Heart right ventricle (tissue), 16 donors: ENCODE results near the gene ATG10. TPM values are rescaled to one million over a fixed set of nuclear protein-coding genes. Genes with fewer than 3 reads are reported as not detected.
A peak's percentile ranks its signal among the peaks of the same experiment; 100 is the strongest.

Experiments
- ATAC-seq, 8 donors: fragments of 200-7000 bp; cut with Tn5 transposase; one replicate each; pipeline ENCODE4 v1.9.1; 2020; ENCODE audit warnings: mild to moderate bottlenecking in 8 of 8, moderate library complexity in 8 of 8, moderate number of reproducible peaks in 1 of 8
- DNase-seq, 2 donors: peaks; one replicate each; pipeline ENCODE4 v3.0.0-alpha.2; 2020
- H3K27ac ChIP-seq, 10 donors: fragments of 200-600 bp; sonication (generic) in 2 of 10; one replicate each; pipeline versions ENCODE4 v1.5.0 to v1.8.0; 2020 to 2022; ENCODE audit warnings: mild to moderate bottlenecking in 3 of 10
- H3K27me3 ChIP-seq, 7 donors: fragments of 200-600 bp; one replicate each; pipeline ENCODE4 v1.8.0; 2021 to 2022; ENCODE audit warnings: mild to moderate bottlenecking in 2 of 7
- H3K36me3 ChIP-seq, 9 donors: fragments of 200-600 bp; sonication (generic) in 1 of 9; one replicate each; pipeline versions ENCODE4 v1.5.0 to v1.8.0; 2020 to 2022; ENCODE audit warnings: mild to moderate bottlenecking in 2 of 9
- H3K4me1 ChIP-seq, 9 donors: fragments of 200-600 bp; sonication (generic) in 1 of 9; one replicate each; pipeline versions ENCODE4 v1.5.0 to v1.8.0; 2020 to 2022; ENCODE audit warnings: mild to moderate bottlenecking in 4 of 9
- H3K4me3 ChIP-seq, 10 donors: fragments of 200-600 bp; sonication (generic) in 2 of 10; one replicate each; pipeline versions ENCODE4 v1.5.0 to v1.8.0; 2020 to 2022; ENCODE audit warnings: mild to moderate bottlenecking in 7 of 10, moderate library complexity in 2 of 10
- H3K9me3 ChIP-seq, 11 donors: fragments of 200-600 bp in 10 of 11; sonication (generic) in 2 of 11; one replicate each; pipeline versions ENCODE4 v1.5.0 to v1.8.0; 2013 to 2022; ENCODE audit warnings: mild to moderate bottlenecking in 2 of 11, control low read depth in 1 of 11, moderate library complexity in 1 of 11
- CTCF ChIP-seq, 9 donors: fragments of 200-600 bp; sonication (generic) in 2 of 9; IDR thresholded peaks; one replicate each; pipeline versions ENCODE4 v1.5.0 to v1.8.0; 2021 to 2022; ENCODE audit warnings: antibody characterized with exemption in 9 of 9, mild to moderate bottlenecking in 5 of 9, moderate library complexity in 1 of 9
- WGBS, 2 donors: extraction: QIAGEN DNeasy Blood & Tissue Kit; methylation state at CpG; one replicate each; pipeline ENCODE4 v1.1.7; 2013; ENCODE audit warnings: inconsistent platforms in 1 of 2; 5-methylcytosine and 5-hydroxymethylcytosine counted together
- intact Hi-C, 10 donors: fragments of 100-400 bp; cut with DNase I; formaldehyde crosslinking; loops; one replicate each; pipeline versions ENCODE4 v1.11.1 to v1.14.2; 2022
- polyA plus RNA-seq, 2 donors: library from polyadenylated mRNA; stranded (reverse); fragments of 200-250 nt; gene quantifications; one replicate each; pipeline ENCODE4 v1.2.3, GENCODE V29; 2013
- total RNA-seq, 10 donors: library from RNA; stranded (reverse); fragmentation: NEBNext Ultra II Directional in 3 of 10; extraction: Animal tissue kit (Norgen Biotek cat#: 25700) in 3 of 10; gene quantifications; one replicate each; pipeline versions ENCODE4 v1.2.1 to v1.2.4, GENCODE V29; 2021 to 2023
- donor health status: Arrhythmogenic right ventricular cardiomyopathy.
- donor health status: ischemic (EF 13 %, LVEDD 7.1; RV severe dilation, severe dysfunction).
- donor health status: healthy with polysubstance abuse.
- donor health status: DM: no; HTN: yes; CAD: no.
- donor health status: DM: no; HTN: no; CAD: no.
- donor health status: ischemic (EF 25% LVEDD 6.9; RV normal size, moderate dysfunction).
- donor health status: ischemic (EF 25% LVEDD 5.7; RV mildly dilated, moderate dysfunction).
- donor health status: healthy.
- donor health status: DM: yes; HTN: yes; CAD: no.
- donor health status: Ischemic cardiomyopathy.
- donor health status: ischemic (EF 35%, LVEDD 5.7; RV mildly dilated, moderate dysfunction).
- donor health status: nonischemic (EF 11% LVEDD 7.7; RV severe dilation, severe dysfunction).
- donor health status: DM: yes; HTN: yes; CAD: no.
- donor health status: PGD.
- donor health status: ischemic (EF 29% LVEDD 5.4; RV normal size, mild dysfunction).
- donor health status: nonischemic (EF 23%, LVEDD 6.1; RV moderate dilation, normal function).

Gene ATG10
- total and polyA plus RNA-seq, 12 donors = 4.6 to 8.0 (median 6.3) TPM

GRCh38 chr5:82290005-82290404 lies 318.2 kb downstream of the ATG10 start:
- Histone ChIP-seq H3K9me3 (no peaks in the 10 kb centered on the region), H3K36me3 (no peaks in the 10 kb centered on the region), H3K27ac (no peak overlapping the region), H3K4me1 (peaks cover 0 to 11% (median 0%) of the 10 kb centered on the region in 9 donors), H3K27me3 (no peaks in the 10 kb centered on the region), H3K4me3 (no peak overlapping the region)
- WGBS, 2 donors = 88% methylated on average over 2 of the region's 2 CpGs
- intact Hi-C loops = no loop called here
- no peak for DNase-seq
- ATAC-seq = no peak
- no peak for TF ChIP-seq CTCF (IDR thresholded peaks at IDR 0.05)

DNA sequence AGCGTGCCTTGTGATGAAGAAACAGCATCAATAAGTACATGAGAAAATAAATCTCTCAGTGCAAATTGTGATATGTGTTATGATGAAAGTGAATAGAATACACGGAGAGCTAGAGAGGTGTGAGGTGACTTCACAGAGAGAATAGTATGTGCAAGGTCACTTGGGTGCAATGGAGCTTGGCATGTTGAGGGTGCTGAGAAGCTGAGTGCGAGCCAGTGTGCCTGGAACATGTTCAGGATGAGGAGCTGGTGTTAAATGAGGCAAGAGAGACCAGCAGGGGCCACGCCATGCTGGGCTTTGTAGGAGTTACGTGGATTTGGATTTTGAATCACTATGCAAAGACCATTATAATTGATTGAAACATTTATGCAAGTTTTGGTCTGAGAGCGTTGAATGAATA lies 319.1 kb downstream of the ATG10 start:
- peak in 7 of 8 donors; percentile 34 to 85 (median 74) for ATAC-seq
- no peaks in the 10 kb centered on the region for H3K36me3 ChIP-seq
- TF ChIP-seq CTCF (IDR thresholded peaks at IDR 0.05) = no peak
- no peaks in the 10 kb centered on the region for H3K27me3 ChIP-seq
- no peak for DNase-seq
- peaks cover 0 to 11% (median 0%) of the 10 kb centered on the region in 9 donors for H3K4me1 ChIP-seq
- intact Hi-C loops = no loop called here
- WGBS, 2 donors = 68 to 72% methylated on average over 6 of the region's 6 CpGs
- no peak overlapping the region for H3K4me3 ChIP-seq
- H3K9me3 ChIP-seq = no peaks in the 10 kb centered on the region
- no peak overlapping the region for H3K27ac ChIP-seq

- Histone ChIP-seq H3K27ac (no peak overlapping the region), H3K36me3 (no peaks in the 10 kb centered on the region), H3K9me3 (no peaks in the 10 kb centered on the region), H3K4me3 (no peak overlapping the region), H3K27me3 (no peaks in the 10 kb centered on the region), H3K4me1 (peaks cover 0 to 11% (median 0%) of the 10 kb centered on the region in 9 donors)
- intact Hi-C loops = no loop called here
- 77% methylated on average over 2 of the region's 2 CpGs for WGBS, 2 donors
- no peak for DNase-seq
- no peak for TF ChIP-seq CTCF (IDR thresholded peaks at IDR 0.05)
- ATAC-seq = no peak
Measured at GRCh38 chr5:82291420-82291819, 319.6 kb downstream of the ATG10 start.

- Histone ChIP-seq H3K27me3 (no peaks in the 10 kb centered on the region), H3K4me3 (no peak overlapping the region), H3K9me3 (peaks cover 0 to 3% (median 0%) of the 10 kb centered on the region in 11 donors), H3K27ac (no peak overlapping the region), H3K36me3 (no peaks in the 10 kb centered on the region), H3K4me1 (peaks cover 0 to 19% (median 0%) of the 10 kb centered on the region in 9 donors)
- intact Hi-C loops = no loop called here
- no peak for ATAC-seq
- TF ChIP-seq CTCF (IDR thresholded peaks at IDR 0.05) = no peak
- no peak for DNase-seq
Measured at GRCh38 chr5:82295144-82295543, 323.3 kb downstream of the ATG10 start.
